Sigmoid colon (tissue), 3 donors: ENCODE measurements around the gene MSTN.

Experiments
- POLR2A ChIP-seq, 2 donors: fragments of 450-650 bp; IDR thresholded peaks; one replicate each; pipeline ENCODE4 v1.6.1; 2016; ENCODE audit warnings: antibody characterized with exemption in 2 of 2, mild to moderate bottlenecking in 2 of 2, moderate library complexity in 2 of 2
- TF ChIP-seq, protein P1 (sequence below), 4 experiments: fragments of 450-650 bp in 3 of 4; fragments of 200-600 bp in 1 of 4; IDR thresholded peaks; one replicate each; pipeline ENCODE4 v1.5.1; 2016 to 2019; ENCODE audit warnings: antibody characterized with exemption in 4 of 4, mild to moderate bottlenecking in 3 of 4, moderate library complexity in 2 of 4

GRCh38 chr2:190110699-190111098, 48.2 kb upstream of the MSTN start:
- TF ChIP-seq, protein P1, sequence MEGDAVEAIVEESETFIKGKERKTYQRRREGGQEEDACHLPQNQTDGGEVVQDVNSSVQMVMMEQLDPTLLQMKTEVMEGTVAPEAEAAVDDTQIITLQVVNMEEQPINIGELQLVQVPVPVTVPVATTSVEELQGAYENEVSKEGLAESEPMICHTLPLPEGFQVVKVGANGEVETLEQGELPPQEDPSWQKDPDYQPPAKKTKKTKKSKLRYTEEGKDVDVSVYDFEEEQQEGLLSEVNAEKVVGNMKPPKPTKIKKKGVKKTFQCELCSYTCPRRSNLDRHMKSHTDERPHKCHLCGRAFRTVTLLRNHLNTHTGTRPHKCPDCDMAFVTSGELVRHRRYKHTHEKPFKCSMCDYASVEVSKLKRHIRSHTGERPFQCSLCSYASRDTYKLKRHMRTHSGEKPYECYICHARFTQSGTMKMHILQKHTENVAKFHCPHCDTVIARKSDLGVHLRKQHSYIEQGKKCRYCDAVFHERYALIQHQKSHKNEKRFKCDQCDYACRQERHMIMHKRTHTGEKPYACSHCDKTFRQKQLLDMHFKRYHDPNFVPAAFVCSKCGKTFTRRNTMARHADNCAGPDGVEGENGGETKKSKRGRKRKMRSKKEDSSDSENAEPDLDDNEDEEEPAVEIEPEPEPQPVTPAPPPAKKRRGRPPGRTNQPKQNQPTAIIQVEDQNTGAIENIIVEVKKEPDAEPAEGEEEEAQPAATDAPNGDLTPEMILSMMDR (IDR thresholded peaks at IDR 0.05), result no peak
- TF ChIP-seq POLR2A (IDR thresholded peaks at IDR 0.05), result no peak
